GM12864 (cell line): ENCODE results near the gene AKT3.
"Not testable (repeated sequence)": the region's sequence is repeated elsewhere in the genome, so short reads cannot be mapped to it uniquely, and the experiment has no call there.

Source experiments
- DNase-seq: peaks from one replicate; pipeline ENCODE4 v3.0.0-alpha.2; 2011; ENCODE audit warnings: low read depth
- H3K4me3 ChIP-seq: 2 replicates; pipeline ENCODE4 v1.5.1; 2011; ENCODE audit warnings: mild to moderate bottlenecking, low read depth, low read length, control low read depth
- CTCF ChIP-seq: IDR thresholded peaks from 2 replicates; pipeline ENCODE4 v1.5.1; 2011; ENCODE audit warnings: low read depth, mild to moderate bottlenecking, moderate library complexity, low read length, control low read depth, inconsistent platforms; ENCODE audit errors: missing control alignments

The AKT3 gene

GRCh38 chr1:243883551-243883950, 33.5 kb upstream of the AKT3 start:
- DNase-seq, result no peak
- TF ChIP-seq CTCF, result no peak
- H3K4me3 ChIP-seq, result no peak overlapping the region

GRCh38 chr1:243882276-243882675, 32.2 kb upstream of the AKT3 start:
- H3K4me3 ChIP-seq, result no peak overlapping the region
- no peak for TF ChIP-seq CTCF
- DNase-seq, result no peak

- not testable (repeated sequence) for DNase-seq, H3K4me3 ChIP-seq
These were observed 27.0 kb upstream of the AKT3 start for GRCh38 chr1:243877058-243877457.

- H3K4me3 ChIP-seq, result no peak overlapping the region
- no peak for DNase-seq
- TF ChIP-seq CTCF, result no peak
These were observed 5.7 kb upstream of the AKT3 start for GRCh38 chr1:243855616-243856318.

- no peak for TF ChIP-seq CTCF
- H3K4me3 ChIP-seq, result peak overlapping the region; percentile 85; the same call in 1 of the 2 replicates
- DNase-seq, result no peak
These were observed 1.7 kb upstream of the AKT3 start for GRCh38 chr1:243851765-243852164.

GRCh38 chr1:243851257-243851756, 1.3 kb upstream of the AKT3 start:
- no peak for DNase-seq
- H3K4me3 ChIP-seq, result peak overlapping the region; percentile 85
- TF ChIP-seq CTCF, result no peak

- no peak for DNase-seq
- H3K4me3 ChIP-seq, result peak overlapping the region; percentile 85
- TF ChIP-seq CTCF, result no peak
These were observed 611 bp upstream of the AKT3 start for GRCh38 chr1:243850452-243851256.
